Measurements from ENCODE around the gene BRCA1.

DNA sequence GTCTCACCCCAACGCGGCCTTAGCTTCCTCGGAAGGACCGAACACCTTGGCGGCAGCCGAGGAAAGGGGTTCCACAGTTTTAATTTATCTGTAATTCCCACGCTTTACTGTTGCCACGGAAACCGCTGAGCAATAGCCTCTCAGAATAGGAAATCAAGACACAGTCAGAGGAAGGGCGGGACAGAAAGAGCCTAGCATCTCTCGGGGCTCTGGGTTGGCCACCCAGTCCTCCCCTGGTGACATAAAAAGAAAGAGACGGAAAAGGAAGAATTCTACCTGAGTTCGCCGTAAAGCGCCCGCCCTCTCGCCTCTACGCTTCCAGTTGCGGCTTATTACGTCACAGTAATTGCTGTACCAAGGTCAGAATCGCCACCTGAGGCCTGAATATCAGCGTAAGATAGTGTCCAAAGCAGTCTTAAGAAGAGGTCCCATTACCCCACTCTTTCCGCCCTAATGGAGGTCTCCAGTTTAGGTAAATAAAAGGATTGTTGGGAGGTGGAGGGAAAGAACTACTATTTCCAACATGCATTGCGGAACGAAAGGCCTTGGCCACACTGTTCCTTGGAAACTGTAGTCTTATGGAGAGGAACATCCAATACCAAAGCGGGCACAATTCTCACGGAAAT, 45.1 kb upstream of the BRCA1 start:
- peak; percentile 38 to 76 for TF ChIP-seq POLR2A (IDR thresholded peaks at IDR 0.05)
- TF ChIP-seq, protein P1, sequence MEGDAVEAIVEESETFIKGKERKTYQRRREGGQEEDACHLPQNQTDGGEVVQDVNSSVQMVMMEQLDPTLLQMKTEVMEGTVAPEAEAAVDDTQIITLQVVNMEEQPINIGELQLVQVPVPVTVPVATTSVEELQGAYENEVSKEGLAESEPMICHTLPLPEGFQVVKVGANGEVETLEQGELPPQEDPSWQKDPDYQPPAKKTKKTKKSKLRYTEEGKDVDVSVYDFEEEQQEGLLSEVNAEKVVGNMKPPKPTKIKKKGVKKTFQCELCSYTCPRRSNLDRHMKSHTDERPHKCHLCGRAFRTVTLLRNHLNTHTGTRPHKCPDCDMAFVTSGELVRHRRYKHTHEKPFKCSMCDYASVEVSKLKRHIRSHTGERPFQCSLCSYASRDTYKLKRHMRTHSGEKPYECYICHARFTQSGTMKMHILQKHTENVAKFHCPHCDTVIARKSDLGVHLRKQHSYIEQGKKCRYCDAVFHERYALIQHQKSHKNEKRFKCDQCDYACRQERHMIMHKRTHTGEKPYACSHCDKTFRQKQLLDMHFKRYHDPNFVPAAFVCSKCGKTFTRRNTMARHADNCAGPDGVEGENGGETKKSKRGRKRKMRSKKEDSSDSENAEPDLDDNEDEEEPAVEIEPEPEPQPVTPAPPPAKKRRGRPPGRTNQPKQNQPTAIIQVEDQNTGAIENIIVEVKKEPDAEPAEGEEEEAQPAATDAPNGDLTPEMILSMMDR (IDR thresholded peaks at IDR 0.05) = peak in 1 of 4 experiments; percentile 4

Measured in uterus (tissue), 2 donors.